HL-60/S4 treated with retinoic acid at 250 ng/mL for 4 days and 3 days (cell line): Measurements from ENCODE around the gene TAF1D.

Source experiments
- in situ Hi-C: fragments of 300-500 bp; cut with MboI; formaldehyde crosslinking; loops from 2 replicates; pipeline ENCODE4 v1.7.0; 2022; ENCODE audit warnings: low sequenced_read_pairs

TAF1D gene

DNA sequence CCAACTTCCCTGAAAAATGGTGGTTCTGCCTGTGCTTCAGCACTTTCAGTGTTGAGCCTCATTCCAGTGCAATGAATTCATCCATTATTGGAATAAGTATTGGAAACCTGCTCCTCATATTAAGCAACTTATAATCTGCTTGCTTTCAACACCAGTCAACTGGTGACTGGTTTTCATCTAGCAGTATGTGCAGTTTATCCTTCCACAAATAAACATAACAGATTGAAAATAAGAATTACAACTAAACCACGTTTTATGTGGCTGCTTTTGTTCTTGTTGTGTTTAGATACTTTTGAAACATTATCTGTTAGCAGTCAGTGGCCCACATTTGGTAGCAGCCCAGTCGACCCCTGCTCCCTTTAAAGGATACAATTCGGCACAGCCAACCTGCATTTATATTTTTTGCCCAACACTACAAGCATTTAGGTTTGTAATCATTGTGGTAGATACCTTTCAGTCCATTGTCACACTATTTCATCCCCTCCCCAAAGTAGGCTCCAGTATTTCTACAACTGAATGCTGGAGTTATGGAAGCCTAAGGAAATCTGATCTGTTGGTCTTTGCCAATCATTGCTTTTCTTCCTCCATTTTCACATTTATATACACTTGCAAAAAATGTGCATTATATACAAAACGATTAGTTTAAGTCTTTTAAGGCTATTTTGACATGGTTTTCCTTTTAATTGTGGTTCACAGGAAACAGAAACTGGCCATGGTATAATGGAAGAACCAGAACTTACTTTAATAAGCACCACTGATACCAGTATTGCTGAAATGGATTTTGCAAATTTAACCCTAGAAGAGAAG lies 13.1 kb downstream of the TAF1D start:
- in situ Hi-C loops: no loop called here

DNA sequence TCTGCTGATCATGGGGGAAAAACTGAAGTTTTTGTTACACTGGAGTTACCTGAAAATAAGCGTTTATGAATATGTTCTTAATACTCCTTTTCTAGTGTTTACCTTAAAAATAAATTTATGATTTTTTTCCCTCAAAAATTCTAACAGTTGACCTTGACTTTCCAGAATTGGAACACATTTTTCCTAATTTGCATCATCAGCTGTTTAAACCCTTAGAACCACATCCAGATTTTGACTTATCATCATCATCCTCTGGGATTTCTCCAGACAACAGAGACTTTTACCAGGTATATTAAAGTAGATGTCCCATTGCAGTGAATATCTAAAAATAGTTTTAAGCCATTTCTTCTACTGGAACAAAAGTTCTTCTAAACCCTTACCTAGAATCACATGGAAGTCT lies 17.2 kb downstream of the TAF1D start:
- in situ Hi-C loops: no loop called here

DNA sequence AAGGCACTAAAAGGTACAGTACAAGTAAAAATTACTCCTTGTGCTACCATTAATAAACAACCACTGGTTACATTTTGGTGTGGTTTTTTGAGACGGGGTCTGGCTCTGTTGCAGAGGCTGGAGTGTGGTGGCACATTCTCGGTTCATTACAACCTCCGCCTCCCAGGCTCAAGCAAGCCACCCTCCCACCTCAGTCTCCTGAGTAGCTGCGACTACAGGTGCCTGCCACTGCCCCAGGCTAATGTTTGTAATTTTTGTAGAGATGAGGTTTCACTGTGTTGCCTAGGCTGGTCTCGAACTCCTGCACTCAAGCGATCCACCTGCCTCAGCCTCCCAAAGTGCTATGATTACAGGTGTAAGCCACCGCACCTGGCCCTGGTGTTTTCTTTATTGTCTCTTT lies 20.8 kb downstream of the TAF1D start:
- in situ Hi-C loops: no loop called here

DNA sequence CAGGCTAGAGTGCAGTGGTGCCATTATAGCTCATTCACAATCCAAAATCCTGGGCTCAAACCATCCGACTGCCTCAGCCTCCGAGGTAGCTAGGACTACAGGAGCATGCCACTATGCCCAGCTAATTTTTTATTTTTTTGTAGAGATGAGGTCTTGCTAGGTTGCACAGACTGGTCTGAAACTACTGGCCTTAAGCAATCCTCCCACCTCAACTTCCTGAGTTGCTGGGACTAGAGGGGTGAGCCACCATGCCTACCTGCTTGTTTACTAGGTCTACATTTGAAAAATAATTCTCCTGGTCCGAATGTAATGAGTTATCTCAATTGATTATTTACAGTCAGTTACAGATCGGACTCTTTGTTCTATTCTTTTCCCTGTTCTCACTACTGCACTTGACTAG lies 22.0 kb downstream of the TAF1D start:
- in situ Hi-C loops: no loop called here

DNA sequence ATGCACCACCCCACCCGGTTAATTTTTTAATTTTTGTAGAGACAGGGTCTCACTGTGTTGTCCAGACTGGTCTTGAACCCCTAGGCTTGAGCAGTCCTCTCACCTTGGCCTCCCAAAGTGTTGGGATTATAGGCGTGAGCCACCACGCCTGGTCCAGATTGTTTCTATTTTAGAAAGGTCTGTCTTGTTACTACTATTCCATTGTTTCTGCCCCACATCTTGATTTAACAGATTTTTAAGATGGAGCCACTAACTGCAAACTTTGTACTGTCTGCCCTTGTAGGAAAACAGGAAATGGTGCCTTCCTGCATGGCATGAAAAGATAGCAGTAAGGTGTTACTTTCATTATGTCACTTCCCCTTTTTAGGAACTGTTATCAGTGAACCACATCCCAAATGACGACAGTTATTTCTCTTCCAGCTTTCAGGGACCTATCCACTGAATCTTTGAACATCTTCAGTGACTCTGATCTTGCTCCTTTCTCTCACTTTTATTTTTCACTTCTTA lies 23.2 kb downstream of the TAF1D start:
- in situ Hi-C loops: no loop called here

DNA sequence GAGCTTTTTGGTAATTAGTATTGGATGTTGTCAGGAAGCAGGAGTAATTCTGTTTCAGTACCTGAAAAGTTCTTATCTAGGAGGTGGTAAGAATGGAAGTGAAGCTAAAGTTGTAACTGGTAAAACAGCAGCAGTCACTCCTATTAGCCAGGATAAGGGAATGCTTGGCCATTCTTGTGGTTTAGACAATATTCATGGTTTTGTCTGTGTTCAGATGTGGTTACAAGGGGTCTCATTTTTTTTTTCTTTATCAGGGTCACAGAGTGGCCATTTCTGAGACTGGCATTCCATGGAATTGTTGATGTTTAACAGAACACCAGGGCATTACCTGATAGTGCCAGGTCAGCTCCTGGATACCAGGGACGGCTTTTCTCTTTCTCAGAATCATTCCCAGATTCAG lies 23.8 kb downstream of the TAF1D start:
- in situ Hi-C loops: no loop called here

DNA sequence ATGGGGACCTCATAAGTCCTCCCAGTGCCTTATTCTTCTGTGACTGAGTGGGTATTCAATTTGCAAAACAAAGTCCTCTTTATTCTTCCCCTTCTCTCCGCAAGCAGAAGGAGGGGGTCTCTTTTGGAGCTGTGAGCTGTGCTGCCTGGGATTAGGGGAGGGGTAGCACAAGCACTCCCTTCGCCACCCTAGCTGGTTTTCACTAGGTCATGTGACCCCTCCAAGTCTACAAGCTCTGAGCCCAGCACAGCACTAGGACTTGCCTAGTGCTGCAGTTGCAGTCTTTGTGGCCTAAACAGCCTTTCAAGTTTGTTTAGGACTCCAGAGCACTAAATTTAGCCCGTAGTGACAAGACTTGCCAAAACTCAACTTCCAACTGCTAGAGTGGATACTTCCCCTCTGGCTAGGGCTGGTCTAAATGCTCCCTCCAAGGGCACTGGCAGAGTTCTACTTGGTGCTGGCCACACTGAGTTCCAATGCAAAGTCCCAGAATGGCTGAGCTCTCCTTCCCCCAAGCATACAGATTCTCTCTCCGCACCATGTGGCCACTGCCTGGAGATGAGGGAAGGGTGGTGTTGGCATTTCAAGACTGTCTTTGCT lies 25.4 kb downstream of the TAF1D start:
- in situ Hi-C loops: no loop called here

DNA sequence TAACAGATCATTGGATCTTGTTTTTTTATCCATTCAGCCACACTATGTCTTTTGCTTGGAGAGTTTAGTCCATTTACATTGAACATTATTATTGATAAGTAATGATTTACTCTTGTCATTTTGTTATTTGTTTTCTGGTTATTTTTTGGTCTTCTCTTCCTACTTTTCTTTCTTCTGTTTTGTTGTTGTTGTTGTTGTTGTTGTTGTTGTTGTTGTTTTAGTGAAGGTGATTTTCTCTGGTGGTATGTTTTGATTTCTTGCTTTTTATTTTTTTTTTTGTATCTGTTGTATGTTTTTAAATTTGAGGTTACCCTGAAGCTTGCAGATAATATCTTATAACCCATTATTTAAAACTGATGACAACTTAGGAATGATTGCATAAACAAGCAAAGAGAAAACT lies 28.6 kb downstream of the TAF1D start:
- in situ Hi-C loops: no loop called here

DNA sequence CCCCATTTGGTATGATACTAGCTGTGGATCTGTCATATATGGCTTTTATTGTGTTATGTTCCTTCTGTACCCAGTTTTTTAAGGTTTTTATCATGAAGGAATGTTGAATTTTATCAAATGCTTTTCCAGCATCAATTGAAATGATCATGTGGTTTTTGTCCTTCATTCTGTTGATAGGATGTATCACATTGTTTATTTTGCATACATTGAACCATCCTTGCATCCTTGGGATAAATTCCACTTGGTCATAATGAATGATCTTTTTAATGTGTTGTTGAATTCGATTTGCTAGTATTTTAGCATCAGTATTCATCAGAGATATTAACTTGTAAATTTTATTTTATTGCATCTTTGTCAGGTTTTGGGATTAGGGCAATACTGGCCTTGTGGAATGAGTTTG lies 31.1 kb downstream of the TAF1D start:
- in situ Hi-C loops: no loop called here

DNA sequence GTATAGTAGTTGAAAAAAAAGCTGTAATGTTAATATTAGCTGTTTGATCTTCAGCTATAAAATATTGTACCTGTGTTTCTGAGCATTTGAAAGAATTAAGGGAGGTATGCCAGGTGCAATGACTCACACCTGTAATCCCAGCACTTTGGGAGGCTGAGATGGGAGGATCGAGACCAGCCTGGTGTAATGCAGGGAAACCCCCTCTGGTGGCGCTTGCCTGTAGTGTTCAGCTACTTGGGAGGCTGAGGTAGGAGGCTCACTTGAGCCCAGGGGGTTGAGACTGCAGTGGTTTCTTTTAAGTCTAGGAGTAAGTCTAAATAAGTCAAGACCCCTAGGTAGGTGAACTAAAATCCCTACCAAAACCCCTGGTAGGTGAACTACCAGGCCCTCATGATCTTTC lies 37.1 kb downstream of the TAF1D start:
- in situ Hi-C loops: no loop called here

DNA sequence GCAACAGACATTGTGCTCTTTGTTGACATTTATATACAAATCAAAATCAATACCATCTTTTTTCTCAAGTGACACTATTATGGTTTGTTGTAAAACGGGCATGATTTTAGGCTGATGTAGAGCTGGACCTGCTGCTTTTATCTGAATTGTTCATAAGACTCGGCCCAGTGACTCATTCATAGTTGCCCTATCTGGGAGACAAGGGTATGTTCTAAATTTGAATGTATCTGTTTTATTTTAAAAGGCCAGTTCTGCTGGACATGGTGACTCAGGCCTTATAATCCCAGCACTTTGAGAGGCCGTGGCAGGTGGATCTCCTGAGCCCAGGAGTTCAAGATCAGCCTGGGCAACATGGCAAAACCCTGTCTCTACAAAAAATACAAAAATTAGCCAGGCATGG lies 40.5 kb downstream of the TAF1D start:
- in situ Hi-C loops: no loop called here

DNA sequence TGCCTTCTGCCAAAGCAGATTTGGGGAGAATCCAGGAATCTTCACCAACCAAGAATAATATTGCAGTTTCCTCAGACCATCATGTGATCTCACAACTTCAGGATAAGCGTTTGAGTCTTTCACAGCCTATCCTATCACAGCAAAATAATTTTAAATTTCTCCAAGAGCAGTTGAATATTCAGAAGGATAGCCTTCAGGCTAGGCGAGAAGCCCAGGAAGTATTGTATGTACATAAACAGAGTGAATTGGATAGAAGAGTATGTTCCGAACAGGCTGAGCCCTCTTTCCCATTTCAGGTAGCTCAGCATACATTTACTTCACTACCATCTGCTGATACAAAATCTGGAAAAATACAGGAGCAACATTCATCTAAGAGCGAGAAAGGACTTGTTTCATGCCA lies 43.7 kb downstream of the TAF1D start:
- in situ Hi-C loops: no loop called here

DNA sequence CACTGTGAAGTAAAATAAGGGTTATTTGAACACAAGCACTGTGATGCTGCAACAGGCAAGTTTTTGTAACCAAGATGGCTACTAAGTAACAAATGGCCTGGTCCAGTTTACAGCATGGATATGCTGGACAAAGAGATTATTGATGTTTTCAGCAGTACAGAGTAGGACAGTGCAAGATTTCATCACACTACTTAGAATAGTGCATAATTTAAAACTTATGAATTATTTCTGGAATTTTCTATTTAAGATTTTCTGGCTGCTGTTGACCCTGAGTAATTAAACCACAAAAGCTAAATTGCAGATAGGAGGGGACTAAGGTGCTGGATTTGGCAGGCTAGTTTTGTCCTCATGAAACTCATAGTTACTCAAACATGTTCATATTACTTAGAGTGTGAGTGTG lies 46.7 kb downstream of the TAF1D start:
- in situ Hi-C loops: no loop called here

DNA sequence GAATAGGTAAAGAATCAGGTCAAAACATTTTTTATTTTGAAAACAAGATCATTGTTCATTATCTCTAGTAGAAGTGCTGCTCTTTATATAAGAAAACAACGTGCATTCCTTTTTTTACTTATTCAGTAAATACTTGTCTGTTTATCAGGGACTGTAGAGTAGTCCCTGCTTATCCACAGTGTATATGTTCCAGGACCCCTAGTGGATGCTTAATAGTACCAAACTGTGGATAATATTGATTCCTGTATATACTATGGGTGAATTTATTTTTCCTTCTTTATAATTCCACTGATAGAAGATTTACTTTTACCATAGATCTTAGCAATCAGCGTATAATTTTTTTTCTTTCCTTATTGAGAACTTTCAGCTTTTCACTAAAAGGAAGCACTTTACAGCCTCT lies 47.2 kb downstream of the TAF1D start:
- in situ Hi-C loops: no loop called here

DNA sequence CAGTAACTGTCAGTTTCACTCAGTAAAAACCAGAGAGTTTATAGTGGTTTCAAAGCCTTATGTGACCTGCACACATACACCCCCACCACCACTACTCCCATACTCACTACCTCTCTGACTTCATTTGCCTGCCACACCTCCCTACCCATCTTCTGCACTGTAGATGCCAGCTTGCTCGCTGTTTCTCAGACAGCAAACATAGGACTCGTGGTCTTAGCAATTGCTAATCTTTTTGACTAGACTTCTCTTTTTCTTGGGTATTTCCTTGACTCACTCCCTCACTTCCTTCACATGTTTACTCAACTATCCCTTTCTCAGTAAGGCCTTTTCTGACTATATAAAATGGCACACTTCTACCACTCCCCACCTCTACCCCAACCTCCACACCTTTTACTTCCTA lies 52.1 kb downstream of the TAF1D start:
- in situ Hi-C loops: no loop called here

DNA sequence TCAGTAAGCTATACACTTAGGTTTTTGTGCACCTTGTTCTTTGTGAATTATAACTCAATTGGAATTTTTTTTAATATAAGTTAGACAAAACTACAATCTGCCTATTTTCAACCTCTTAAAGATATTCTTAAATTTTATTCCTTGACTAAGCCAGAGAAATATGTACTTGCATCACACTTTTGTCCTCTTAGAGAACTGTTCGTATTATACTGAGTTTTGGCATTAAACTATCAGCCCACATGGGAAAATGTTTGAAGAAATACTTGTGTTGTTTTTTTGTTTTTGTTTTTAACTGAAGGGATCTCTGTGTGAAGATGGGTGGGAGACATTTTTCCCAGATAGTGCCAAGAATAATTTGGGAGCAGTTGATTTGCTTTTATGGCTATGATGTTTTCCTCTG lies 54.5 kb downstream of the TAF1D start:
- in situ Hi-C loops: no loop called here

DNA sequence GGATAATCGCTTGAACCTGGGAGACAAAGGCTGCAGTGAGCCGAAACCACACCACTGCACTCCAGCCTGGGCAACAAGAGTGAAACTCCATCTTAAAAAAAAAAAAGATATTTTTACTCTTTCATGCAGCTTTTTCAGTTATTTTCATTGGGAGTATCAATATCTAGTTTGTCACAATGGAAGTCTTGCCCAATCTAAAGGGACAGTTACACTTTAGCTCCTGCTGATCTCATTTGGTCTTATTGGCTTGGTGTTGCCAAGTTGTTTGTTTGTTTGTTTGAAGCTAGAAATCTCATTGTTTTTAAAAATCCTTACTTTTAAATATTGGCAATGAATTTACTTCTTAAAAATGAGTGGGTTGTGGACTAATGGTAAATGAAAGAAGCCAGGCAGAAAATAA lies 55.1 kb downstream of the TAF1D start:
- in situ Hi-C loops: no loop called here
